CD4-positive, alpha-beta T cell treated with Interleukin-15 for 1 hour (primary cell): ENCODE measurements around the gene PYDC1.
"Not testable (repeated sequence)": the region's sequence is repeated elsewhere in the genome, so short reads cannot be mapped to it uniquely, and the experiment has no call there.

Experiments
- DNase-seq: peaks from one replicate; pipeline ENCODE4 v3.0.0-alpha.2; 2020

Gene PYDC1

GRCh38 chr16:31216422-31217135, at the start of gene PYDC1:
TSS of gene PYDC1 (minus strand) at chr16:31217135. CDS start at chr16:31217028, 107 bp downstream.
- DNase-seq: no peak

GRCh38 chr16:31265329-31266245, 48.7 kb upstream of the PYDC1 start:
- peak; percentile 80 for DNase-seq

- DNase-seq: no peak
These were observed 45.1 kb upstream of the PYDC1 start for GRCh38 chr16:31262084-31262483.

- DNase-seq: no peak
These were observed 43.4 kb upstream of the PYDC1 start for GRCh38 chr16:31260136-31260931.

- DNase-seq: no peak
These were observed 41.4 kb upstream of the PYDC1 start for GRCh38 chr16:31258366-31258765.

GRCh38 chr16:31256466-31256865, 39.5 kb upstream of the PYDC1 start:
- DNase-seq: no peak

- DNase-seq: peak; percentile 71
These were observed 36.7 kb upstream of the PYDC1 start for GRCh38 chr16:31253642-31254045.

- no peak for DNase-seq
These were observed 34.5 kb upstream of the PYDC1 start for GRCh38 chr16:31251435-31251834.

GRCh38 chr16:31250782-31251384, 33.9 kb upstream of the PYDC1 start:
- no peak for DNase-seq

- no peak for DNase-seq
These were observed 31.4 kb upstream of the PYDC1 start for GRCh38 chr16:31248344-31248743.

- no peak for DNase-seq
These were observed 29.4 kb upstream of the PYDC1 start for GRCh38 chr16:31246296-31246695.

- not testable (repeated sequence) for DNase-seq
These were observed 28.7 kb upstream of the PYDC1 start for GRCh38 chr16:31245598-31245997.

GRCh38 chr16:31243734-31244670, 27.1 kb upstream of the PYDC1 start:
- DNase-seq: no peak

GRCh38 chr16:31242206-31242605, 25.3 kb upstream of the PYDC1 start:
- DNase-seq: no peak

GRCh38 chr16:31238041-31238440, 21.1 kb upstream of the PYDC1 start:
- no peak for DNase-seq

GRCh38 chr16:31229501-31229900, 12.6 kb upstream of the PYDC1 start:
- no peak for DNase-seq

GRCh38 chr16:31228206-31228605, 11.3 kb upstream of the PYDC1 start:
- no peak for DNase-seq

GRCh38 chr16:31225193-31225592, 8.3 kb upstream of the PYDC1 start:
- DNase-seq: no peak

- DNase-seq: no peak
These were observed 7.4 kb upstream of the PYDC1 start for GRCh38 chr16:31224092-31224955.

- no peak for DNase-seq
These were observed 6.1 kb upstream of the PYDC1 start for GRCh38 chr16:31223044-31223443.
